ENCODE results near the gene LIM2.

Gene LIM2

DNA sequence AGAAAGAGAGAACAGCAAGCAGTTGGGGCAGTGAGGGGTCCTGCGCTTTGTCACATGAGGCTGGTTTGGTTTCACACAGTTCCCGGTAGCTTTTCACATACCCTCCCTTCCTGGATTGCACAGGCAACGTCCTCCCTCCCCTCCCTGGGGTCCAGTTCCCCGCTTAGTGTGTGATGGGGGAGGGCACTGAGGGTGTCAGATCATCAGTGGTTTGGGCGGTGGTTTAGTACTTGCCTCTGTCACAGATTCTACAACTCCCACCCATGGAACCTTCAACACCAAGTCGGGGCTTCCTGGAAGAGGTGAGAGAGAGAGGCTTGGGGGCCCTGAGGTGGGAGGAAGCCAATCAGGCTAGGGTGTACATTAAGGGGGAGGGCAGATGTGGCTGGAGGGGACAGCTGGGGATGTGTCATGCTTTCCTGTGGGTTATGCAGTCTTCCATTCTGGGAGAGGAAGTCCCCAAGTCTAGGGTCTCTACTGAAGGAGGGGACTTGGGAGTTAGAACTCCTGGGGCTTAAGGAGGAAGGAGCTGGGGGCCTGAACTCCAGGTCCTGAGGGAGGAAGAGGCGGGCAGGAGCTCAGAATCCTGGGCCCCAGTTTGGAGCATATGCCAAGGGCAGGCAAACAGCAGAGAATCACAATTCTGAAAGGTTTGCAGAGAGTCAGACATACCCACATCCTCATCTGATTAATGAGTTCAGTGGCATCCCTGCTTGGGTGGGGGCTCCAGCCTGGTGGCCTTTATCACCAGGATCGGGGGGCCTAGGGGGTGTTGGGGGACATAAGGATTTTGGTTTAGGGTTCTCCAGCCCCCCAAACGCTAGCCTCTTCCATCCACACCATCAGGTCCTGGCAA is 14.9 kb downstream of the LIM2 start, which contains the start of gene NKG7:
Gene NKG7, minus strand, starts transcription at position 6 of the 856 bp plus-strand sequence. CDS start 119 bp downstream, outside the sequence.
- TF ChIP-seq CTCF (conservative IDR thresholded peaks at IDR 0.05; ENCODE audit: low read depth), result no peak
- POLR2A ChIA-PET (ENCODE audit: low non-redundant PET), result no interaction called here
- H3K27ac ChIP-seq, result no peak within 1 kb of the TSS
- CTCF ChIA-PET, result no interaction called here
- no peak for DNase-seq (ENCODE audit: low spot score)

- CTCF ChIA-PET, result no interaction called here
- no peak for TF ChIP-seq CTCF (conservative IDR thresholded peaks at IDR 0.05; ENCODE audit: low read depth)
- POLR2A ChIA-PET (ENCODE audit: low non-redundant PET), result no interaction called here
- H3K27ac ChIP-seq, result no peak overlapping the region
- no peak for DNase-seq (ENCODE audit: low spot score)
Measured at GRCh38 chr19:51372021-51372648, 15.6 kb downstream of the LIM2 start.

DNA sequence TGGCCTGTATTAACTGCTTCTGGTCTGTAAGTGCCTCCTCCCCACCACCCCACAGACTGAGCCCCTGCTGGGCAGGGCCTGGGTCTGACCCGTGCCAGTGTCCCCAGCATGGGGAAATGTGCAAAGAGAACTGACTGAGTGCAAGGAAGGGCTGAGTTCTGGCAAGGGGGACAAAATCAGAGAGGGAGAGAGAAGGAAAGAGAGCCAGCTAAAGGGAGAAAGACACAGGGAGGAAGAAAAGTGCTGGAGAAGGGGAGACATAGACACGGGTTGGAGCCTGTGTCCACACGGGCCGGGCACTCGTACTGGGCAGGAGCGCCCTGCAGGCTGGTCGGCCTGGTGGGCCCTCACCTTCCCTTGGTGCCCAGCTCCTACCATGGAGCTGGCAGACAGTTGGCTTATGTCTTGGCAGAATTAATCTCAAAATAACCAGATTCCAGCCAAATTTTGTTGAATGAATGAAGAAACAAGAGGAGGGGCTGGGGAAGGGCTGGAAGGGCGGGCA is 16.5 kb downstream of the LIM2 start:
- ChIA-PET CTCF (no interaction called here), POLR2A (ENCODE audit: low non-redundant PET) (no interaction called here)
- no peak overlapping the region for H3K27ac ChIP-seq
- DNase-seq (ENCODE audit: low spot score), result no peak
- no peak for TF ChIP-seq CTCF (conservative IDR thresholded peaks at IDR 0.05; ENCODE audit: low read depth)

- CTCF ChIA-PET, result no interaction called here
- POLR2A ChIA-PET (ENCODE audit: low non-redundant PET), result interaction anchor here (0.6 kb wide), 1 partner anchor 20 kb away, joined by 3 read pairs; the partner anchor contains the start of gene C19orf84
- TF ChIP-seq CTCF (conservative IDR thresholded peaks at IDR 0.05; ENCODE audit: low read depth), result no peak
- H3K27ac ChIP-seq, result no peak overlapping the region
- DNase-seq (ENCODE audit: low spot score), result no peak
Measured at GRCh38 chr19:51370230-51370629, 17.5 kb downstream of the LIM2 start.

DNA sequence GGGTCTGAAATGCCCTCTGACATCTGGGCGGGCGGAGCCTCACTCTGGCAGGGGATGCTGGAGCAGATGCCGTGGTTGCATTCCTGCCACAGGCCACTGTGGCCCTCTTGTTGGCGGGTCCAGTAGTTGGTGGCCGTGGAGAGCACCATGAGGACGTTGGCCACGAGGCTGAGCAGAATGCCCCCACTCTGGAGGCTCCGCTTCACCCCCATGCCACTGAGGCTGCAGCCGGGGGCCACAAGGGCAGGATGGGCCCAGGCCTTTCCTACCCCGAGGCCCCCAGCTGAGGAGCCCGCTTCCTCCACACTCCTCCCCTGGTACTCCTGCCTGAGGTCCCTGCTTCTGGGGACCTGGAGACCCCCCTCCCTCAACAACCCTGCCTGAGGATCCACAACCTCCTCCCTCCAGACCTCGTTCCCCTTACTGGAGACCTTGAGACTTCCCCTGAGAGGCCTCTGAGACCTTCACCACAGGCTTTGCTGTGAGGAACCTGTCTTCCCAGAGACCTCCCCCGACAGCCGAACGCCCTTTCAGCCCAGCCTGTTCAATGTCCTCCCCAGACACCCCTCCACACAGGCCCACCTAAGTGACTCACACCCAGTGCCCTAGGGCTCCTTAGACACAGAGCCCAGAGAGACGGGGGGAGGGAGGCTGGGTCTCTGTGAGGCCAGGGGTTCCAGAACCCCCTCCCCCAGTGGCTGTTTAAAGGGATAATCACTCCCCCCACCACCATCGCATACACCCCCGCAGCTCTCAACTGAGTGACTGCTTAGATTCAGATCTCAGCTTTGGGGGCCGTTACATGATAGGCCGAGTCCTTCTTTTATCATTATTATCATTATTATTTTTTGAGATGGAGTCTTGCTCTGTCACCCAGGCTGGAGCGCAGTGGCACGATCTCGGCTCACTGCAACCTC is 19.1 kb downstream of the LIM2 start, which contains the start of gene CLDND2:
Gene CLDND2, minus strand, starts transcription at position 638 of the 917 bp plus-strand sequence. Its CDS starts 426 bp downstream, at position 212.
- DNase-seq (ENCODE audit: low spot score), result no peak
- POLR2A ChIA-PET (ENCODE audit: low non-redundant PET), result no interaction called here
- TF ChIP-seq CTCF (conservative IDR thresholded peaks at IDR 0.05; ENCODE audit: low read depth), result no peak
- CTCF ChIA-PET, result interaction anchor here (0.7 kb wide), 1 partner anchor 105 kb away, joined by 4 read pairs; no protein-coding TSS in a partner anchor
- H3K27ac ChIP-seq, result peak within 1 kb of the TSS; percentile 93
